Right lobe of liver (tissue), 6 donors: ENCODE data around the gene MGRN1. TPM values are rescaled to one million over a fixed set of nuclear protein-coding genes. Genes with fewer than 3 reads are reported as not detected.

Experiments
- ATAC-seq, 4 donors: fragments of 200-7000 bp; cut with Tn5 transposase; one replicate each; pipeline ENCODE4 v1.9.1; 2020; ENCODE audit warnings: mild to moderate bottlenecking in 4 of 4, moderate library complexity in 4 of 4
- DNase-seq, 3 donors: peaks; one replicate each; pipeline ENCODE4 v3.0.0-alpha.2; 2020
- H3K27ac ChIP-seq, 3 donors: fragments of 200-600 bp; one replicate each; pipeline ENCODE4 v1.8.0; 2022
- H3K27me3 ChIP-seq, 2 donors: fragments of 200-600 bp; one replicate each; pipeline ENCODE4 v1.8.0; 2022
- H3K36me3 ChIP-seq, 4 donors: fragments of 200-600 bp; sonication (generic) in 1 of 4; one replicate each; pipeline versions ENCODE4 v1.5.1 to v1.8.0; 2017 to 2022; ENCODE audit warnings: control low read depth in 1 of 4
- H3K4me1 ChIP-seq, 4 donors: fragments of 200-600 bp; sonication (generic) in 1 of 4; one replicate each; pipeline versions ENCODE4 v1.5.1 to v1.8.0; 2017 to 2022; ENCODE audit warnings: control low read depth in 1 of 4
- H3K4me3 ChIP-seq, 3 donors: fragments of 200-600 bp; one replicate each; pipeline ENCODE4 v1.8.0; 2022
- H3K9me3 ChIP-seq, 4 donors: fragments of 200-600 bp; sonication (generic) in 1 of 4; one replicate each; pipeline versions ENCODE4 v1.5.1 to v1.8.0; 2017 to 2022; ENCODE audit warnings: control low read depth in 1 of 4
- CTCF ChIP-seq, 4 donors: fragments of 200-600 bp in 3 of 4; fragments of 450-650 bp in 1 of 4; IDR thresholded peaks; one replicate each; pipeline versions ENCODE4 v1.5.1 to v1.8.0; 2016 to 2022; ENCODE audit warnings: antibody characterized with exemption in 4 of 4, mild to moderate bottlenecking in 2 of 4
- POLR2A ChIP-seq: fragments of 450-650 bp; IDR thresholded peaks from one replicate; pipeline ENCODE4 v1.6.1; 2017; ENCODE audit warnings: antibody characterized with exemption, mild to moderate bottlenecking
- WGBS: methylation state at CpG from one replicate; pipeline ENCODE4 v1.1.6; 2018; ENCODE audit warnings: low coverage, low lambda C conversion rate; ENCODE audit not compliant: insufficient coverage; ENCODE audit errors: missing lambda C conversion rate; 5-methylcytosine and 5-hydroxymethylcytosine counted together
- intact Hi-C, 2 donors: fragments of 100-400 bp; cut with DNase I; formaldehyde crosslinking; loops; one replicate each; pipeline versions ENCODE4 v1.11.2 to v1.14.1; 2022
- total RNA-seq, 6 experiments: library from RNA; depleted of rRNA in 2 of 6; stranded (reverse); fragments of >200 nt in 2 of 6; fragmentation: NEBNext Ultra II Directional in 3 of 6; extraction: Animal tissue kit (Norgen Biotek cat#: 25700) in 3 of 6; gene quantifications; one replicate each; pipeline versions ENCODE4 v1.1.0 to v1.2.4, GENCODE V29; 2016 to 2023
- donor health status: DM: no; HTN: yes; CAD: no.
- donor health status: DM: no; HTN: no; CAD: no.
- donor health status: DM: no; HTN: no; CAD: no.
- donor health status: DM: no; HTN: yes; CAD: no.
- donor health status: DM: no; HTN: yes; CAD: no.

The MGRN1 gene
- total RNA-seq, 6 experiments from 2014 or later: 42.5 to 67.3 (median 49.5) TPM

GRCh38 chr16:4663465-4663776 lies 38.8 kb downstream of the MGRN1 start:
- ATAC-seq: no peak
- no peak for TF ChIP-seq CTCF (IDR thresholded peaks at IDR 0.05)
- TF ChIP-seq POLR2A: no peak
- peaks cover 0 to 17% (median 4%) of the 10 kb centered on the region in 4 donors for H3K36me3 ChIP-seq
- H3K4me3 ChIP-seq: peak overlapping the region in 1 of 3 donors; percentile 41
- no peaks in the 10 kb centered on the region for H3K27me3 ChIP-seq
- peaks cover 0 to 46% (median 26%) of the 10 kb centered on the region in 4 donors for H3K4me1 ChIP-seq
- H3K9me3 ChIP-seq: no peaks in the 10 kb centered on the region
- peak overlapping the region; percentile 74 to 97 (median 94) for H3K27ac ChIP-seq
- intact Hi-C loops: no loop called here
- WGBS: 0% methylated on average over 3 of the region's 5 CpGs
- DNase-seq: no peak

- TF ChIP-seq CTCF (IDR thresholded peaks at IDR 0.05) (no peak), POLR2A (peak; percentile 63)
- no peaks in the 10 kb centered on the region for H3K9me3 ChIP-seq
- peaks cover 0 to 46% (median 26%) of the 10 kb centered on the region in 4 donors for H3K4me1 ChIP-seq
- peak overlapping the region; percentile 74 to 97 (median 94) for H3K27ac ChIP-seq
- peaks cover 0 to 22% (median 7%) of the 10 kb centered on the region in 4 donors for H3K36me3 ChIP-seq
- 18% methylated on average over 7 of the region's 25 CpGs for WGBS
- H3K27me3 ChIP-seq: no peaks in the 10 kb centered on the region
- intact Hi-C loops: no loop called here
- DNase-seq: peak; percentile 88 to 95 (median 95)
- H3K4me3 ChIP-seq: peak overlapping the region in 2 of 3 donors; percentile 41 to 50
- peak; percentile 66 to 81 (median 76) for ATAC-seq
These were observed 39.3 kb downstream of the MGRN1 start for GRCh38 chr16:4663777-4664465.

GRCh38 chr16:4664538-4665418 lies 40.2 kb downstream of the MGRN1 start:
- peak; percentile 44 for TF ChIP-seq POLR2A
- no peak for TF ChIP-seq CTCF (IDR thresholded peaks at IDR 0.05)
- Histone ChIP-seq H3K36me3 (peaks cover 0 to 31% (median 12%) of the 10 kb centered on the region in 4 donors), H3K9me3 (no peaks in the 10 kb centered on the region), H3K4me1 (peaks cover 0 to 46% (median 26%) of the 10 kb centered on the region in 4 donors), H3K27me3 (no peaks in the 10 kb centered on the region), H3K4me3 (peak overlapping the region; percentile 12 to 50 (median 41)), H3K27ac (peak overlapping the region; percentile 74 to 97 (median 94))
- 13% methylated on average over 13 of the region's 26 CpGs for WGBS
- intact Hi-C loops: no loop called here
- ATAC-seq: peak; percentile 76 to 79 (median 78)
- peak; percentile 84 to 94 (median 91) for DNase-seq

- Histone ChIP-seq H3K4me1 (peaks cover 0 to 35% (median 23%) of the 10 kb centered on the region in 4 donors), H3K36me3 (peaks cover 0 to 43% (median 19%) of the 10 kb centered on the region in 4 donors), H3K4me3 (no peak overlapping the region), H3K27me3 (no peaks in the 10 kb centered on the region), H3K27ac (peak overlapping the region in 1 of 3 donors; percentile 71), H3K9me3 (no peaks in the 10 kb centered on the region)
- no peak for TF ChIP-seq POLR2A
- TF ChIP-seq CTCF (IDR thresholded peaks at IDR 0.05): peak in 1 of 4 donors; percentile 23
- 71% methylated on average over 1 of the region's 20 CpGs for WGBS
- ATAC-seq: no peak
- DNase-seq: peak in 2 of 3 donors; percentile 48 to 51
- intact Hi-C loops: no loop called here
These were observed 42.0 kb downstream of the MGRN1 start for GRCh38 chr16:4666537-4667202.
